ENCODE results near the gene MRRF. TPM values are rescaled to one million over a fixed set of nuclear protein-coding genes. Genes with fewer than 3 reads are reported as not detected.

MRRF gene
- total RNA-seq, 2 experiments from 2014 or later, result 69.8 to 76.0 TPM

DNA sequence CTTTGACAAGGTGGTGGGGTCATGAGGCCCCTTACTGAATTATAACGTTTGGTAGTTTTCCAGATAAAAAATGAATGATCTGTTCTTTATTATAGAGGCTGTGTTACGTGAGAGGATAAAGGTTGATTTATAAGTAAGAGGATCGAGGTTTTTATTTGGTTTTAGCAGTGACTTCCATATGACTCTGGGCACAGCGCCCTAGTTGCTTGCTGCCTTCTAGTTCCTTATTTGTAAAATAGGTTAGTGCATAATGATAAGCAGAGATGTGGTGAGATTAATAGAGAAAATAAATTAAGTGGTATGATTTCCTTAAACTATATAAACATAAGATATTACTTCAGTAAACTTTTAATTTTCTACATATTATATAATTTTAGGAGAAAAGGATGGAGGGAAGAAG lies 29.8 kb downstream of the MRRF start:
- H3K4me3 Mint-ChIP-seq, result no peak overlapping the region
- no peaks in the 10 kb centered on the region for H3K9me3 Mint-ChIP-seq
- DNase-seq (no peak), ATAC-seq (no peak)
- no peak overlapping the region for H3K27ac Mint-ChIP-seq
- no peaks in the 10 kb centered on the region for H3K27me3 Mint-ChIP-seq
- TF ChIP-seq, protein P1, sequence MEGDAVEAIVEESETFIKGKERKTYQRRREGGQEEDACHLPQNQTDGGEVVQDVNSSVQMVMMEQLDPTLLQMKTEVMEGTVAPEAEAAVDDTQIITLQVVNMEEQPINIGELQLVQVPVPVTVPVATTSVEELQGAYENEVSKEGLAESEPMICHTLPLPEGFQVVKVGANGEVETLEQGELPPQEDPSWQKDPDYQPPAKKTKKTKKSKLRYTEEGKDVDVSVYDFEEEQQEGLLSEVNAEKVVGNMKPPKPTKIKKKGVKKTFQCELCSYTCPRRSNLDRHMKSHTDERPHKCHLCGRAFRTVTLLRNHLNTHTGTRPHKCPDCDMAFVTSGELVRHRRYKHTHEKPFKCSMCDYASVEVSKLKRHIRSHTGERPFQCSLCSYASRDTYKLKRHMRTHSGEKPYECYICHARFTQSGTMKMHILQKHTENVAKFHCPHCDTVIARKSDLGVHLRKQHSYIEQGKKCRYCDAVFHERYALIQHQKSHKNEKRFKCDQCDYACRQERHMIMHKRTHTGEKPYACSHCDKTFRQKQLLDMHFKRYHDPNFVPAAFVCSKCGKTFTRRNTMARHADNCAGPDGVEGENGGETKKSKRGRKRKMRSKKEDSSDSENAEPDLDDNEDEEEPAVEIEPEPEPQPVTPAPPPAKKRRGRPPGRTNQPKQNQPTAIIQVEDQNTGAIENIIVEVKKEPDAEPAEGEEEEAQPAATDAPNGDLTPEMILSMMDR (IDR thresholded peaks at IDR 0.05), result no peak
- H3K4me1 Mint-ChIP-seq (ENCODE audit: low read depth), result peaks cover 5% of the 10 kb centered on the region
- POLR2A ChIA-PET, result no interaction called here
- peaks cover 53% of the 10 kb centered on the region for H3K36me3 Mint-ChIP-seq (ENCODE audit: low read depth)
- intact Hi-C loops (cut with micrococcal nuclease), result no loop called here
- CTCF ChIA-PET, result interaction anchor here (1.1 kb wide), 1 partner anchor 170 kb away, joined by 3 read pairs; no protein-coding TSS in a partner anchor

DNA sequence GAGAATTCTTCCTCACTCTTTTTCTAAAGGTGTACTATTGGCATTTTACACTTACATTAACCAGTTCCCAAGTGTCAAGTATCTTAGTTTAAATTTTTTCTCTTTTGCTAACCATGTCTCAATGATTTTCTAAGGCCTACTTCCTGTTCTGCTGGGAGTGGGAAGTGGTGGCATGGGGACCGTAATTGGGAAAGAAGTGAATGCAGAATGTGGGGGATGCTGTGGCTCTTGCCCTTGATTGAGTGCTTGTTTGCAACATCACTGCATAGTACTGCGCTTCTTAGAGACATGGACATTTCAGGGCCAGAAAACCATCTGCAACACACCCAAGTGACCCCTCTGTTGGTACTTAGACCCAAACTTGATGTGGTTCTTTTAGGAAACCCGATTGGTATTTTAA lies 32.8 kb downstream of the MRRF start:
- TF ChIP-seq, protein P1 (IDR thresholded peaks at IDR 0.05), result no peak
- intact Hi-C loops (cut with micrococcal nuclease), result no loop called here
- Mint-ChIP-seq H3K9me3 (no peaks in the 10 kb centered on the region), H3K4me3 (no peak overlapping the region), H3K36me3 (ENCODE audit: low read depth) (peaks cover 58% of the 10 kb centered on the region), H3K4me1 (ENCODE audit: low read depth) (peaks cover 5% of the 10 kb centered on the region), H3K27me3 (no peaks in the 10 kb centered on the region), H3K27ac (no peak overlapping the region)
- ATAC-seq (no peak), DNase-seq (no peak)
- POLR2A ChIA-PET, result no interaction called here
- CTCF ChIA-PET, result no interaction called here

DNA sequence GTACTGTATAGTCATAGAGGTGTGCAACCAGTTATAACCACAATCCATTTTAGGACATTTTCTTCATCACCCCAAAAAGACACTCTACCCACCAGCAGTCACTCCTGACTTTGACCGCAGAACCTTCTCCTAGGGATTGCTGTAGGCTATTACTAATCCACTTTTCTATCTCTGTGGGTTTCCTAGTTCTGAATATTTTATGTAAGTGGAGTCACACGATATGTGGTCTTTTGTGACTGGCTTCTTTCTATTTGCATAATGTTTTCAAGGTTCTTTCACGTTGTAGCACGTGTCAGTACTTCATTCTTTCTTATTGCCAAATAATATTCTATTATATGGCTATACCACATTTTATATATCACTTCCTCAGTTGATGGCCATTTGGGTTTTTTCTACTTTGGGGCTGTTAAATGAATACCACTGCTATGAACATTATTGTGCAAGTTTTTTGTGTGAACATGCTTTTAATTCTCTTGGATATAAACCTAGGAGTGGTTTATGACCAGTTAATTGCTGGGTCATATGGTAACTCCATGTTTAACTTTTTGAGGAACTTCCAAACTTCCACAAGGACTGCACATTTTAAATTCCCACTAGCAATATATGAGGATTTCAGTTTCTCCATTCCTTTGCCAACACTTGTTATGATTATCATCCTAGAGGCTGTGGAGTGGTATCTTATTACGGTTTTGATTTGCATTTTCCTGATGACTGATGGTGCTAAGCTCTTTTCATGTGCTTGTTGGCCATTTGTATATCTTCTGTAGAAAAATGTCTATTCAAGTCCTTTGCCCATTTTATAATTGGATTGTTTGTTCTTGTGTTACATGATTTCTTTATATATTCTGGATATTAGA lies 37.8 kb downstream of the MRRF start:
- H3K36me3 Mint-ChIP-seq (ENCODE audit: low read depth), result peaks cover 45% of the 10 kb centered on the region
- H3K4me3 Mint-ChIP-seq, result no peak overlapping the region
- no peak for DNase-seq
- ChIA-PET POLR2A (no interaction called here), CTCF (no interaction called here)
- ATAC-seq, result no peak
- H3K27me3 Mint-ChIP-seq, result no peaks in the 10 kb centered on the region
- TF ChIP-seq, protein P1 (IDR thresholded peaks at IDR 0.05), result no peak
- intact Hi-C loops (cut with micrococcal nuclease), result no loop called here
- H3K27ac Mint-ChIP-seq, result no peak overlapping the region
- no peaks in the 10 kb centered on the region for H3K9me3 Mint-ChIP-seq
- H3K4me1 Mint-ChIP-seq (ENCODE audit: low read depth), result no peaks in the 10 kb centered on the region

DNA sequence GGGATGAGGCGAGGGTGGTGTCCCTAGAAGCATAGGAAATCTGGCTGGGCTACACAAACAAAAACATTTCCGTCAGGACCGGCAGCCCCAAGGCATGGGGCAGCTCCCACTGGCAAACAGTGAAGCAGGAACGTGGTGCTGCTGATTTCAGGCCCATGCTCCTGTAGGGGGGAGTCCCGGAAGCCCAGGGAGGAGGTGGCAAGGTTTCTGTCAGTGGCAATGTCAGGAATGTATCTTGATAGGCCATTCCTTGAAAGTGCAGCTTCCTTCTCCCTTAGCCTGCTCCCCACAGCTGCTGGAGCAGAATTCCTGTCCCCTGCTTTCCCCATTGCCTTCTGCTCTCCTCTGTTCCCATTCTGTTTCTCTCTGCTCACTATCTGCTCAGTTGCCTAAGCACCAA lies 42.4 kb downstream of the MRRF start:
- peaks cover 35% of the 10 kb centered on the region for H3K36me3 Mint-ChIP-seq (ENCODE audit: low read depth)
- ChIA-PET POLR2A (no interaction called here), CTCF (interaction anchor here (1.5 to 1.8 kb wide), 3 partner anchors 43 to 208 kb away, joined by 4 to 7 read pairs (median 6); no protein-coding TSS in a partner anchor)
- H3K4me3 Mint-ChIP-seq, result no peak overlapping the region
- no peaks in the 10 kb centered on the region for H3K27me3 Mint-ChIP-seq
- no peaks in the 10 kb centered on the region for H3K4me1 Mint-ChIP-seq (ENCODE audit: low read depth)
- H3K27ac Mint-ChIP-seq, result no peak overlapping the region
- intact Hi-C loops (cut with micrococcal nuclease), result no loop called here
- TF ChIP-seq, protein P1 (IDR thresholded peaks at IDR 0.05), result no peak
- DNase-seq (no peak), ATAC-seq (no peak)
- H3K9me3 Mint-ChIP-seq, result no peaks in the 10 kb centered on the region

DNA sequence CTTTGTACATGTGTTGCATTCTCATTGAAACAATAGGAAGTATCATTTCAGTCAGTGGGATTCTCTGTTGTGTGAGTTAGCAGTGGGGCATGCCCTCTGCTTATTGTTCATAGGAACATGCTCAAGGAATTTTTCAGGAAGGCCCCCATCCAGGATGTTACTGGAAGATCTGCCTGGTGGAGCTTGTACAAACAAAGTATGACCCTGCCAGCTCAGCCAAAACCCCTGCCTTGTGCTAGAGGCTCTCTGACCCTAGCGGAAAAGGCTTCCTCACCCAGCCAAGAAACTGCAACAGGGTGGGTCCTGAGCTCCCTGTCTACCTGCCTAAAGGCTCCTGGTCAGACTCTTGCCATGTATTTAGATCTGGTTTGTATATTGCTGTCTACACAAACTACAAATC lies 43.2 kb downstream of the MRRF start:
- H3K27me3 Mint-ChIP-seq, result no peaks in the 10 kb centered on the region
- TF ChIP-seq, protein P1 (IDR thresholded peaks at IDR 0.05), result no peak
- intact Hi-C loops (cut with micrococcal nuclease), result no loop called here
- peaks cover 40% of the 10 kb centered on the region for H3K36me3 Mint-ChIP-seq (ENCODE audit: low read depth)
- CTCF ChIA-PET, result interaction anchor here (1.5 to 1.7 kb wide), 2 partner anchors 183 to 209 kb away, joined by 4 to 6 read pairs; no protein-coding TSS in a partner anchor
- ATAC-seq (no peak), DNase-seq (no peak)
- H3K4me3 Mint-ChIP-seq, result no peak overlapping the region
- H3K9me3 Mint-ChIP-seq, result no peaks in the 10 kb centered on the region
- POLR2A ChIA-PET, result no interaction called here
- no peaks in the 10 kb centered on the region for H3K4me1 Mint-ChIP-seq (ENCODE audit: low read depth)
- H3K27ac Mint-ChIP-seq, result no peak overlapping the region

Data from activated CD8-positive, alpha-beta T cell treated with anti-CD3 and anti-CD28 coated beads for 36 hours (primary cell).